ENCODE measurements around the gene MKI67. TPM values are rescaled to one million over a fixed set of nuclear protein-coding genes. Genes with fewer than 3 reads are reported as not detected.

MKI67 gene
- total RNA-seq, 3 donors from 2014 or later (not counting 1 experiment from before 2014, with no cell fraction given): 5.3 to 10.0 (median 6.8) TPM

DNA sequence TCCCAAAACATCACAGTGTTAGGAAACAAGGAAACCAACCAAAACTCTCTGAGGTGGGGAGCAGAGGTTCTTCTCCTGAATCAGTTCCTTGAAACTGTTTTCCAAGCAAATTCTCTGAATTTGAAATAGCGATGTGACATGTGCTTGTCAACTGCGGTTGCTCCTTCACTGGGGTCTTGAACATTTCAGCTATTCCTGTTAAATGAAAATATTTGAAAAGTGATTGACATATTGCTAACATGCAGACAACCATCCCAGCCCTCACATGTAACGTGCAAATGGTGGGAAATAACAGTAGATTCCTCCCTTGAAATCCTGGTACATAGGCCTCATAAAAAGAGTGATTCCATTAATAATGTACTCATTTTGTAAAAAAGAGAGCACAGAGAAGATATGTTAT, 15.9 kb downstream of the MKI67 start:
- H3K9me3 Mint-ChIP-seq: no peaks in the 10 kb centered on the region
- Histone ChIP-seq H3K4me1 (ENCODE audit: control insufficient read depth, insufficient read depth, low read length) (no peaks in the 10 kb centered on the region), H3K4me3 (ENCODE audit: low read length) (no peak overlapping the region), H3K9me3 (ENCODE audit: control insufficient read depth, insufficient read depth, low read length) (no peaks in the 10 kb centered on the region), H3K27me3 (ENCODE audit: control insufficient read depth, insufficient read depth, low read length) (no peaks in the 10 kb centered on the region), H3K27ac (ENCODE audit: low read length) (no peak overlapping the region), H3K36me3 (ENCODE audit: control insufficient read depth, insufficient read depth, low read length) (no peaks in the 10 kb centered on the region)
- no peak for ATAC-seq
- no peaks in the 10 kb centered on the region for H3K36me3 Mint-ChIP-seq
- H3K4me3 Mint-ChIP-seq: no peak overlapping the region
- no peak for DNase-seq
- WGBS (ENCODE audit: insufficient coverage): 100% methylated on average over 2 of the region's 3 CpGs
- peaks cover 0 to under 1% of the 10 kb centered on the region in 2 donors for H3K4me1 Mint-ChIP-seq
- TF ChIP-seq, protein P1, sequence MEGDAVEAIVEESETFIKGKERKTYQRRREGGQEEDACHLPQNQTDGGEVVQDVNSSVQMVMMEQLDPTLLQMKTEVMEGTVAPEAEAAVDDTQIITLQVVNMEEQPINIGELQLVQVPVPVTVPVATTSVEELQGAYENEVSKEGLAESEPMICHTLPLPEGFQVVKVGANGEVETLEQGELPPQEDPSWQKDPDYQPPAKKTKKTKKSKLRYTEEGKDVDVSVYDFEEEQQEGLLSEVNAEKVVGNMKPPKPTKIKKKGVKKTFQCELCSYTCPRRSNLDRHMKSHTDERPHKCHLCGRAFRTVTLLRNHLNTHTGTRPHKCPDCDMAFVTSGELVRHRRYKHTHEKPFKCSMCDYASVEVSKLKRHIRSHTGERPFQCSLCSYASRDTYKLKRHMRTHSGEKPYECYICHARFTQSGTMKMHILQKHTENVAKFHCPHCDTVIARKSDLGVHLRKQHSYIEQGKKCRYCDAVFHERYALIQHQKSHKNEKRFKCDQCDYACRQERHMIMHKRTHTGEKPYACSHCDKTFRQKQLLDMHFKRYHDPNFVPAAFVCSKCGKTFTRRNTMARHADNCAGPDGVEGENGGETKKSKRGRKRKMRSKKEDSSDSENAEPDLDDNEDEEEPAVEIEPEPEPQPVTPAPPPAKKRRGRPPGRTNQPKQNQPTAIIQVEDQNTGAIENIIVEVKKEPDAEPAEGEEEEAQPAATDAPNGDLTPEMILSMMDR (IDR thresholded peaks at IDR 0.05): no peak
- H3K27ac Mint-ChIP-seq: no peak overlapping the region
- intact Hi-C loops (cut with micrococcal nuclease): no loop called here
- no peaks in the 10 kb centered on the region for H3K27me3 Mint-ChIP-seq (ENCODE audit: low read depth in 2 of 2)

DNA sequence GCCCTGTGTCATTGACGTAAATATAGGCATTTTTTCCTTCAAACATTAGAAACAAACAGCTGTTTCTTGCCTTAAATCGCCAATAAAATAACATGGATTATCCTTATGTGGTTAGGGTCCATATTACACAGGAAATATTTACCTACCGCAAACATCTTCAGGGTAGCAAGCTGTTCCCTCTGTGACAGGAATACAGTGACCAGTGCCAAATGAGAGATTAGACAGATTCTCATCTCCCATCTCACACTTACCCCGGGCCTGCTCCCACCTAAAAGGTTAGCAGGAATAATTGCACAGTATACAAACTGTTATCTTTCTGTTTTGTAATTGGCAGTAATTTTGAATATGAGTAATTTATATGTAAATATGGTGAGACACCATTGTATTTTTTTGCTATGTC, 16.5 kb downstream of the MKI67 start:
- no peak for DNase-seq
- no peaks in the 10 kb centered on the region for H3K36me3 ChIP-seq (ENCODE audit: control insufficient read depth, insufficient read depth, low read length)
- Mint-ChIP-seq H3K9me3 (no peaks in the 10 kb centered on the region), H3K4me1 (peaks cover 0 to 7% of the 10 kb centered on the region in 2 donors), H3K27ac (no peak overlapping the region), H3K36me3 (no peaks in the 10 kb centered on the region), H3K4me3 (no peak overlapping the region), H3K27me3 (ENCODE audit: low read depth in 2 of 2) (no peaks in the 10 kb centered on the region)
- no peak overlapping the region for H3K27ac ChIP-seq (ENCODE audit: low read length)
- TF ChIP-seq, protein P1 (IDR thresholded peaks at IDR 0.05): no peak
- WGBS (ENCODE audit: insufficient coverage): 100% methylated on average over 3 of the region's 4 CpGs
- no peaks in the 10 kb centered on the region for H3K4me1 ChIP-seq (ENCODE audit: control insufficient read depth, insufficient read depth, low read length)
- H3K9me3 ChIP-seq (ENCODE audit: control insufficient read depth, insufficient read depth, low read length): no peaks in the 10 kb centered on the region
- no peak overlapping the region for H3K4me3 ChIP-seq (ENCODE audit: low read length)
- intact Hi-C loops (cut with micrococcal nuclease): no loop called here
- no peak for ATAC-seq
- H3K27me3 ChIP-seq (ENCODE audit: control insufficient read depth, insufficient read depth, low read length): no peaks in the 10 kb centered on the region

DNA sequence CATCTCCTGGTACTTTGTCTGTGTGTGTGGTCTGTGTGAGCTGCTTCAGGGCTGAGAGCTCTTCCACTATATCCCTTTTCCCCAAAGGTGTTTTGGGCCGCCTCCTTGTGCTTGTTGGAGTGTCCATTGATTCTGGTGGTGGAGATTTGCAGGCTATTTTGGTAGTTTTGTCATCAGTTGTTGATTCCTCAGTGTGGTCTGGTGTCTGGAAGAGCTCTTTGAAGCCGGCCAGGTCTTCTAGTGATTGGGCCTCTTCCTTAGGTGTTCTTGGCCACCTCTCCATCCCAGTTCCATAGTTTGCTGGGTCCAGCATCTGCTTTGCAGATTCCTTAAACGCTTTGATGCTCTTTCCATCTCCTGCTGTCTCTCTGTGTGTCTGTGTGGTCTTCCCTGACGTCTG, 20.8 kb downstream of the MKI67 start:
- Histone ChIP-seq H3K27me3 (ENCODE audit: control insufficient read depth, insufficient read depth, low read length) (no peaks in the 10 kb centered on the region), H3K9me3 (ENCODE audit: control insufficient read depth, insufficient read depth, low read length) (no peaks in the 10 kb centered on the region), H3K27ac (ENCODE audit: low read length) (no peak overlapping the region), H3K4me1 (ENCODE audit: control insufficient read depth, insufficient read depth, low read length) (peaks cover 21% of the 10 kb centered on the region), H3K36me3 (ENCODE audit: control insufficient read depth, insufficient read depth, low read length) (no peaks in the 10 kb centered on the region), H3K4me3 (ENCODE audit: low read length) (no peak overlapping the region)
- Mint-ChIP-seq H3K4me1 (peaks cover 5 to 28% of the 10 kb centered on the region in 2 donors), H3K9me3 (no peaks in the 10 kb centered on the region), H3K27me3 (ENCODE audit: low read depth in 2 of 2) (peaks cover 6 to 16% of the 10 kb centered on the region in 2 donors), H3K27ac (no peak overlapping the region), H3K4me3 (no peak overlapping the region), H3K36me3 (no peaks in the 10 kb centered on the region)
- intact Hi-C loops (cut with micrococcal nuclease): no loop called here
- WGBS (ENCODE audit: insufficient coverage): 98% methylated on average over 3 of the region's 4 CpGs
- TF ChIP-seq, protein P1 (IDR thresholded peaks at IDR 0.05): no peak
- DNase-seq (no peak), ATAC-seq (no peak)

DNA sequence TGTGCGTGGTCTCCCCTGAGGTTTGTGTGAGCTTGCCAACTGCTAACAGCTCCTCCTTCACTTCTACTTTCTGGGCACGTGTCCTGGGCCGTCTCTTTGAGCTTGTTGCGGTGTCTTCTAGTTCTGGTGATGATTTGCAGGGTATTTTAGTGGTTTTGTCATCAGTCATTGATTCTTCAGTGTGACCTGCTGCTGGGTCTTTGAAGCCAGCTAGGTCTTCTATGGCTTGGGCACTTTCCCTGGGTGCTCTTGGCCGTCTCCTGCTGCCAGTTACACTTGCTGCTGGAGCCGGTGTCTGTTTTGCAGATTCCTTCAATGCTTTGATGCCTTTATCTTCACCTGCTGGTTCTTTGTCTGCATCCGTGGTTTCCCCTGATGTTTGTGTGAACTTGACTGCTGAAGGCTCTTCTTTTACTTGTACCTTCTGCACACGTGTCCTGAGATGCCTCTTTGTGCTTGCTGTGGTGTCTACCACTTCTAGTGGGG, 23.0 kb downstream of the MKI67 start:
- H3K27ac Mint-ChIP-seq: peak overlapping the region; percentile 11 to 50
- intact Hi-C loops (cut with micrococcal nuclease): no loop called here
- H3K27me3 Mint-ChIP-seq (ENCODE audit: low read depth in 2 of 2): peaks cover 6 to 16% of the 10 kb centered on the region in 2 donors
- H3K4me1 Mint-ChIP-seq: peaks cover 16 to 34% of the 10 kb centered on the region in 2 donors
- DNase-seq (peak in 1 of 2 donors; percentile 76), ATAC-seq (peak; percentile 72 to 89 (median 73))
- WGBS (ENCODE audit: insufficient coverage): 42% methylated on average over 8 of the region's 8 CpGs
- H3K4me3 Mint-ChIP-seq: peak overlapping the region; percentile 8
- Histone ChIP-seq H3K27me3 (ENCODE audit: control insufficient read depth, insufficient read depth, low read length) (no peaks in the 10 kb centered on the region), H3K4me3 (ENCODE audit: low read length) (no peak overlapping the region), H3K27ac (ENCODE audit: low read length) (no peak overlapping the region), H3K9me3 (ENCODE audit: control insufficient read depth, insufficient read depth, low read length) (no peaks in the 10 kb centered on the region), H3K36me3 (ENCODE audit: control insufficient read depth, insufficient read depth, low read length) (no peaks in the 10 kb centered on the region), H3K4me1 (ENCODE audit: control insufficient read depth, insufficient read depth, low read length) (peaks cover 27% of the 10 kb centered on the region)
- no peaks in the 10 kb centered on the region for H3K9me3 Mint-ChIP-seq
- TF ChIP-seq, protein P1 (IDR thresholded peaks at IDR 0.05): no peak
- no peaks in the 10 kb centered on the region for H3K36me3 Mint-ChIP-seq
